SK-N-SH (cell line): Measurements from ENCODE around the gene TMTC2. TPM values are rescaled to one million over a fixed set of nuclear protein-coding genes. Genes with fewer than 3 reads are reported as not detected.

ENCODE experiments used
- CTCF ChIA-PET: fragments of 300-600, 350-600 bp; formaldehyde crosslinking; extraction: SDS; loops from one replicate; lab custom pipeline; 2021; lab: Yijun Ruan, JAX
- POLR2A ChIA-PET: fragments of 350-600 bp; sonication (Branson Sonifier 250); formaldehyde crosslinking; extraction: SDS; loops from one replicate; lab custom pipeline; 2020; ENCODE audit warnings: antibody characterized with exemption, inconsistent platforms; lab: Yijun Ruan, JAX
- DNase-seq: peaks from one replicate; pipeline ENCODE4 v3.0.0; 2012
- H2AFZ ChIP-seq: fragments of 200-600 bp; sonication (generic); 2 replicates; pipeline ENCODE4 v1.8.1; 2016; ENCODE audit warnings: antibody characterized with exemption, mild to moderate bottlenecking, low read depth
- H3F3A ChIP-seq: fragments of 200-600 bp; sonication (generic); replicated peaks from 2 replicates; pipeline ENCODE3; 2016; ENCODE audit warnings: antibody characterized with exemption, mild to moderate bottlenecking; ENCODE audit not compliant: insufficient read depth
- H3K27ac ChIP-seq, 2 experiments: fragments of 200-500 bp in 1 of 2; fragments of 200-600 bp in 1 of 2; sonication (Bioruptor generic) in 1 of 2; sonication (generic), shearing (Covaris generic) in 1 of 2; 2 replicates each; pipeline versions ENCODE4 v1.5.1 to v1.6.1; 2014 to 2016; ENCODE audit warnings: low read depth in 2 of 2, inconsistent platforms in 1 of 2, low read length in 1 of 2, mild to moderate bottlenecking in 1 of 2, mixed read lengths in 1 of 2
- H3K27me3 ChIP-seq: fragments of 200-600 bp; sonication (generic), shearing (Covaris generic); 2 replicates; pipeline ENCODE4 v1.6.1; 2016; ENCODE audit warnings: mixed run types; ENCODE audit not compliant: insufficient read depth
- H3K36me3 ChIP-seq, 2 experiments: fragments of 200-500 bp in 1 of 2; fragments of 200-600 bp in 1 of 2; sonication (Bioruptor generic) in 1 of 2; sonication (generic) in 1 of 2; replicated peaks in 1 of 2; 2 replicates each; pipeline versions ENCODE3 to v1.5.1; 2014 to 2016; ENCODE audit warnings: low read length in 1 of 2, mild to moderate bottlenecking in 1 of 2; ENCODE audit not compliant: insufficient read depth in 2 of 2, control insufficient read depth in 1 of 2
- H3K4me1 ChIP-seq, 2 experiments: fragments of 200-500 bp in 1 of 2; fragments of 200-600 bp in 1 of 2; sonication (Bioruptor generic) in 1 of 2; sonication (generic), shearing (Covaris generic) in 1 of 2; 2 replicates each; pipeline versions ENCODE4 v1.5.1 to v1.6.1; 2014 to 2016; ENCODE audit warnings: low read depth in 1 of 2, low read length in 1 of 2, mixed run types in 1 of 2; ENCODE audit not compliant: insufficient read depth in 2 of 2, control insufficient read depth in 1 of 2
- H3K4me2 ChIP-seq: fragments of 200-600 bp; sonication (generic), shearing (Covaris generic); 2 replicates; pipeline ENCODE4 v1.6.1; 2017; ENCODE audit warnings: mixed run types
- H3K4me3 ChIP-seq, 2 experiments: fragments of 200-500 bp in 1 of 2; fragments of 200-600 bp in 1 of 2; sonication (Bioruptor generic) in 1 of 2; sonication (generic), shearing (Covaris generic) in 1 of 2; 2 replicates each; pipeline versions ENCODE4 v1.5.1 to v1.8.1; 2014 to 2016; ENCODE audit warnings: low read depth in 2 of 2, inconsistent platforms in 1 of 2, low read length in 1 of 2, mild to moderate bottlenecking in 1 of 2, mixed read lengths in 1 of 2, moderate library complexity in 1 of 2
- H3K79me2 ChIP-seq: fragments of 200-600 bp; sonication (generic); 2 replicates; pipeline ENCODE4 v1.8.1; 2017; ENCODE audit warnings: mild to moderate bottlenecking; ENCODE audit not compliant: insufficient read depth
- H3K9ac ChIP-seq: fragments of 200-600 bp; sonication (generic); 2 replicates; pipeline ENCODE4 v1.6.1; 2017; ENCODE audit warnings: mixed run types
- H3K9me2 ChIP-seq: fragments of 200-600 bp; sonication (generic); 2 replicates; pipeline ENCODE4 v1.6.1; 2017; ENCODE audit warnings: mixed run types
- H3K9me3 ChIP-seq: fragments of 200-600 bp; sonication (generic); 2 replicates; pipeline ENCODE4 v1.6.1; 2017; ENCODE audit warnings: mixed run types, mild to moderate bottlenecking, moderate library complexity
- H4K20me1 ChIP-seq: fragments of 200-600 bp; sonication (generic); 2 replicates; pipeline ENCODE4 v1.6.1; 2017; ENCODE audit warnings: mild to moderate bottlenecking, mixed run types; ENCODE audit not compliant: insufficient read depth
- CHD2 ChIP-seq: fragments of 150-350 bp; IDR thresholded peaks from 2 replicates; pipeline ENCODE4 v1.6.1; 2018; ENCODE audit warnings: low read length; ENCODE audit not compliant: partially characterized antibody
- ELF1 ChIP-seq: IDR thresholded peaks from 2 replicates; pipeline ENCODE4 v1.4.0; 2012
- FOXJ3 ChIP-seq: sonication (generic); formaldehyde crosslinking; IDR thresholded peaks from 2 replicates; pipeline ENCODE4 v1.5.1; 2020; ENCODE audit warnings: mild to moderate bottlenecking, missing genetic modification reagents
- GATA2 ChIP-seq: sonication (generic); formaldehyde crosslinking; IDR thresholded peaks from 2 replicates; pipeline ENCODE4 v1.5.0; 2020; ENCODE audit warnings: mild to moderate bottlenecking, missing genetic modification reagents
- MEF2A ChIP-seq: IDR thresholded peaks from 2 replicates; pipeline ENCODE4 v1.4.0; 2012; ENCODE audit warnings: low read depth, borderline replicate concordance
- NFIC ChIP-seq: IDR thresholded peaks from 2 replicates; pipeline ENCODE4 v1.4.0; 2012; ENCODE audit warnings: borderline replicate concordance
- POLR2AphosphoS5 ChIP-seq: IDR thresholded peaks from 2 replicates; pipeline ENCODE4 v1.6.1; 2012; ENCODE audit warnings: low read depth, low read length
- RFX5 ChIP-seq: IDR thresholded peaks from 2 replicates; pipeline ENCODE4 v1.6.1; 2012; ENCODE audit warnings: mild to moderate bottlenecking, improper control_type of control experiment, low read length
- RXRA ChIP-seq: IDR thresholded peaks from 2 replicates; pipeline ENCODE4 v1.4.0; 2012; ENCODE audit warnings: low read depth, mild to moderate bottlenecking, borderline replicate concordance
- SIN3A ChIP-seq: IDR thresholded peaks from 2 replicates; pipeline ENCODE4 v1.6.1; 2012; ENCODE audit warnings: low read depth, mild to moderate bottlenecking, low read length, moderate library complexity, borderline replicate concordance
- TAF1 ChIP-seq: IDR thresholded peaks from 2 replicates; pipeline ENCODE4 v1.6.1; 2012; ENCODE audit warnings: low read depth, mild to moderate bottlenecking, low read length, moderate library complexity, borderline replicate concordance
- TCF12 ChIP-seq: IDR thresholded peaks from 2 replicates; pipeline ENCODE4 v1.4.0; 2012
- TEAD4 ChIP-seq: IDR thresholded peaks from 2 replicates; pipeline ENCODE4 v1.4.0; 2012; ENCODE audit warnings: mild to moderate bottlenecking, borderline replicate concordance; ENCODE audit not compliant: insufficient read depth
- USF2 ChIP-seq: fragments of 150-350 bp; IDR thresholded peaks from 2 replicates; pipeline ENCODE4 v1.6.1; 2017; ENCODE audit warnings: antibody characterized with exemption, low read length, low read depth, borderline replicate concordance
- WGBS: methylation state at CpG from one replicate; pipeline ENCODE4 v1.1.6; 2017; ENCODE audit warnings: low lambda C conversion rate; 5-methylcytosine and 5-hydroxymethylcytosine counted together
- polyA plus RNA-seq, 3 experiments: library from polyadenylated mRNA; depleted of rRNA; stranded (reverse); fragments of >200 nt; gene quantifications; 2 replicates each; pipeline ENCODE4 v1.2.3, GENCODE V29; 2012
- TF ChIP-seq, protein P1 (sequence below): fragments of 150-350 bp; IDR thresholded peaks from 2 replicates; pipeline ENCODE4 v1.6.1; 2016; ENCODE audit warnings: mild to moderate bottlenecking, low read depth, low read length
- TF ChIP-seq, protein P2 (sequence below): IDR thresholded peaks from 2 replicates; pipeline ENCODE4; 2012

TMTC2 gene
- polyA plus RNA-seq, 1 of the 3 experiments (the other 2 are of a cell fraction): 4.1 TPM

GRCh38 chr12:82756303-82756702, 69.6 kb downstream of the TMTC2 start:
- CTCF ChIA-PET: interaction anchor here (0.9 to 1.6 kb wide), 3 partner anchors 11 to 194 kb away, joined by 3 to 12 read pairs (median 5); partner anchors contain the start of gene TMTC2
- H3K79me2 ChIP-seq: no peaks in the 10 kb centered on the region
- H2AFZ ChIP-seq: no peak overlapping the region
- no peaks in the 10 kb centered on the region for H4K20me1 ChIP-seq
- peaks cover 0 to 10% of the 10 kb centered on the region in 2 experiments; a peak in 3 of 4 replicates for H3K4me1 ChIP-seq
- WGBS: 96% methylated on average over 2 of the region's 2 CpGs
- no peak overlapping the region for H3K4me3 ChIP-seq
- H3K9me2 ChIP-seq: no peaks in the 10 kb centered on the region
- POLR2A ChIA-PET: no interaction called here
- H3K27me3 ChIP-seq: no peaks in the 10 kb centered on the region
- H3K27ac ChIP-seq: no peak overlapping the region
- no peak overlapping the region for H3K9ac ChIP-seq
- no peak overlapping the region for H3K4me2 ChIP-seq
- no peaks in the 10 kb centered on the region for H3F3A ChIP-seq
- no peak for DNase-seq
- H3K9me3 ChIP-seq: no peaks in the 10 kb centered on the region
- TF ChIP-seq USF2 (no peak), MEF2A (no peak), POLR2AphosphoS5 (no peak), RXRA (no peak), GATA2 (CRISPR knock-in tag) (no peak), ELF1 (no peak), NFIC (no peak), FOXJ3 (CRISPR knock-in tag) (no peak), CHD2 (no peak), RFX5 (no peak), TCF12 (no peak), TEAD4 (no peak), TAF1 (no peak), SIN3A (no peak)
- TF ChIP-seq, protein P1, sequence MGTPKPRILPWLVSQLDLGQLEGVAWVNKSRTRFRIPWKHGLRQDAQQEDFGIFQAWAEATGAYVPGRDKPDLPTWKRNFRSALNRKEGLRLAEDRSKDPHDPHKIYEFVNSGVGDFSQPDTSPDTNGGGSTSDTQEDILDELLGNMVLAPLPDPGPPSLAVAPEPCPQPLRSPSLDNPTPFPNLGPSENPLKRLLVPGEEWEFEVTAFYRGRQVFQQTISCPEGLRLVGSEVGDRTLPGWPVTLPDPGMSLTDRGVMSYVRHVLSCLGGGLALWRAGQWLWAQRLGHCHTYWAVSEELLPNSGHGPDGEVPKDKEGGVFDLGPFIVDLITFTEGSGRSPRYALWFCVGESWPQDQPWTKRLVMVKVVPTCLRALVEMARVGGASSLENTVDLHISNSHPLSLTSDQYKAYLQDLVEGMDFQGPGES: no peak
- TF ChIP-seq, protein P2, sequence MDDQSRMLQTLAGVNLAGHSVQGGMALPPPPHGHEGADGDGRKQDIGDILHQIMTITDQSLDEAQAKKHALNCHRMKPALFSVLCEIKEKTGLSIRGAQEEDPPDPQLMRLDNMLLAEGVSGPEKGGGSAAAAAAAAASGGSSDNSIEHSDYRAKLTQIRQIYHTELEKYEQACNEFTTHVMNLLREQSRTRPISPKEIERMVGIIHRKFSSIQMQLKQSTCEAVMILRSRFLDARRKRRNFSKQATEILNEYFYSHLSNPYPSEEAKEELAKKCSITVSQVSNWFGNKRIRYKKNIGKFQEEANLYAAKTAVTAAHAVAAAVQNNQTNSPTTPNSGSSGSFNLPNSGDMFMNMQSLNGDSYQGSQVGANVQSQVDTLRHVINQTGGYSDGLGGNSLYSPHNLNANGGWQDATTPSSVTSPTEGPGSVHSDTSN: no peak
- no peaks in the 10 kb centered on the region for H3K36me3 ChIP-seq

GRCh38 chr12:82757059-82757458, 70.4 kb downstream of the TMTC2 start:
- no peak for TF ChIP-seq TAF1
- no peak for TF ChIP-seq RFX5
- TF ChIP-seq, all 33 proteins: peak for 0
- Histone ChIP-seq H3K4me2 (no peak overlapping the region), H3K27me3 (no peaks in the 10 kb centered on the region), H3K79me2 (no peaks in the 10 kb centered on the region), H3K4me3 (no peak overlapping the region), H3K9ac (no peak overlapping the region), H2AFZ (no peak overlapping the region), H3F3A (no peaks in the 10 kb centered on the region), H3K9me3 (no peaks in the 10 kb centered on the region), H3K27ac (no peak overlapping the region), H3K36me3 (no peaks in the 10 kb centered on the region), H4K20me1 (no peaks in the 10 kb centered on the region), H3K9me2 (no peaks in the 10 kb centered on the region), H3K4me1 (peaks cover 0 to 11% of the 10 kb centered on the region in 2 experiments; a peak in 3 of 4 replicates)
- CTCF ChIA-PET: interaction anchor here (1.2 to 1.6 kb wide), 2 partner anchors 71 to 194 kb away, joined by 3 to 12 read pairs; partner anchors contain the start of gene TMTC2
- no peak for DNase-seq
- 65% methylated on average over 1 of the region's 1 CpG for WGBS
- POLR2A ChIA-PET: no interaction called here
